Uterus (tissue), 2 donors: ENCODE data around the gene BROX.

Source experiments
- CTCF ChIP-seq, 4 experiments: fragments of 200-600 bp in 2 of 4; fragments of 450-650 bp in 2 of 4; sonication (generic) in 2 of 4; IDR thresholded peaks; one replicate each; pipeline ENCODE4 v1.5.1; 2016 to 2019; ENCODE audit warnings: antibody characterized with exemption in 4 of 4, mild to moderate bottlenecking in 2 of 4, moderate library complexity in 1 of 4
- POLR2A ChIP-seq, 2 donors: fragments of 450-650 bp; IDR thresholded peaks; one replicate each; pipeline ENCODE4 v1.6.1; 2016; ENCODE audit warnings: antibody characterized with exemption in 2 of 2, mild to moderate bottlenecking in 1 of 2, moderate library complexity in 1 of 2

GRCh38 chr1:222730866-222731265 lies 18.5 kb downstream of the BROX start:
- no peak for TF ChIP-seq CTCF (IDR thresholded peaks at IDR 0.05)
- TF ChIP-seq POLR2A (IDR thresholded peaks at IDR 0.05) = no peak
